GM19372 (cell line): ENCODE measurements around the gene CLIC6.
"Not testable (repeated sequence)": the region's sequence is repeated elsewhere in the genome, so short reads cannot be mapped to it uniquely, and the experiment has no call there.

Experiments used
- ATAC-seq: cut with Tn5 transposase; IDR thresholded peaks from one replicate; pipeline ENCODE4 v1.9.1; 2021; ENCODE audit warnings: mild to moderate bottlenecking, low read depth, moderate library complexity; ENCODE audit not compliant: unreplicated experiment

CLIC6 gene

DNA sequence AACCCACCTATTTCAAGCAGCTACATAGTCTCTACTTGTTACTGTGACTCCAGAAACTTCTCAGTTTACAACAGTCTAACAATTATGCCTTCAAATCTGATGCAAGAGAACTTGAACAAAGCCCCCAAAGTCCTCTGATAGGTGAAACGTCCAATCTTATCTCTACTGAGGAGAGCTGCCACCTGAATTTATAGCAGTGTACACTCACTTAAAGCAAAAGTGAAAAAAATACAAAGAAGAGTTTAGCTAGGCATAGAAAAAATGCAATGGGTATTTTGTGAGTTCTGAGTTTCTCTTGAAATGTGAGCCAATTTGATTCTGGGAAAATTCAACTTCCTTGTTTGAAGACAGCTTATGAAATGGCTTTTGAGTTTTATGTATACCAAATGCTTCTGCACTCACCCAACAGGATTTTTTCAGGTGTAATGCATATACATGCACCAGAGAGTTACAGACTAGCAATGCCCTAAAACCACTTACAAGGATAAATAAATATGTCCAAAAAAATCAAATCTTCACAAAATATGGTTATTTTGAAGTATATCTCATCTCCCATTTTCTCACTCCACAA is 17.8 kb upstream of the CLIC6 start:
- ATAC-seq = no peak

DNA sequence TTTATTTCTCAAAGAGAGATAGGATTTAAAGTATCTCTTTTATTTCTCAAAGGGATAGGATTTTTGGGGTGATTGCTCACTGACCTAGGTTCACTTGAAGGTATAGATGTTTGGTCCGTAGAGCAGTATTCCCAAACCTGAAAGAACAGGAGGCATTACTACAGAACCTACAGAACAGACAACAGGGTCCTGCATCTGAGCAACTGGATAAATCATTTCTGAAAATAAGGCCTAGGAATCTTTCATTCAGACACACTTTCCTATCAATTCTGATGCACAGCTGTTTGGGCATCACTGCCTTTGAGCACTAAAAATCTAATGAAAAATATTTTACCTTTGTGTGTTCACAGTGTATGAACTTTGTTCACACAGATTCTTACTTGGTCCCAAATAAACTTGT is 17.2 kb upstream of the CLIC6 start:
- no peak for ATAC-seq

DNA sequence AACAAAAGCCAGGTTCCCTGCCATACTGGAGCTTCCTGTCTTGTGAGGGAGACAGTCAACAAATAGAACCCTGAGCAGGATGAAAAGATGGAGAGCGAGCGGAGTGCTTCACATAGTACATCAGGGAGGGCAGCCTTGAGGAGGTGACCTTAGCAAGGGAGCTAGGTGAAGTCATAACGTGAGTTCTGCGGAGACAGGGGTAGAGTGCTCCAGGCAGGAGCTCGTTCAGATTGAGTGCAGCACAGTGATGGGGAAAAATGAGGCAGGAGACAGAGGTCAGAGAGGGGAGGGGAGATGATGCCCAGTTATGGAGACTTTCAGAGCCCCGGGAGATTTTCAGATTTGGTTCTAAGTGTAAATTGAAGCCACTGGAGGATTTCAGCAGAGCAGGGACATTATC is 15.3 kb upstream of the CLIC6 start:
- no peak for ATAC-seq

DNA sequence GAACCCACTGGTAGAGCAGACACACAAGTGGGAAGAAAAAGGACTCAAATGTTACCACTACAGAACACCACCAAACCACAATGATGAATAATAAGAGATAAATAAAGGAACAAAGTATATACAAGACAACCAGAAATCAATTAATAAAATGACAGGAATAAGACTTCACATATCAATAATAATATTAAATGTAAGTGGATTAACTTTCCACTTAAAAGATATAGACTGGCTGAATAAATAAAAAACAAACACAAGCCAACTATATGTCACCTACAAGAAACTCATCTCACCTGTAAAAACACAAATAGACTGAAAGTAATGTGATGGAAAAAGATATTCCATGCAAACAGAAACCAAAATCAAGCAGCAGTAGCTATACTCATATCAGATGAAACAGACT is 6.9 kb upstream of the CLIC6 start:
- ATAC-seq = no peak

DNA sequence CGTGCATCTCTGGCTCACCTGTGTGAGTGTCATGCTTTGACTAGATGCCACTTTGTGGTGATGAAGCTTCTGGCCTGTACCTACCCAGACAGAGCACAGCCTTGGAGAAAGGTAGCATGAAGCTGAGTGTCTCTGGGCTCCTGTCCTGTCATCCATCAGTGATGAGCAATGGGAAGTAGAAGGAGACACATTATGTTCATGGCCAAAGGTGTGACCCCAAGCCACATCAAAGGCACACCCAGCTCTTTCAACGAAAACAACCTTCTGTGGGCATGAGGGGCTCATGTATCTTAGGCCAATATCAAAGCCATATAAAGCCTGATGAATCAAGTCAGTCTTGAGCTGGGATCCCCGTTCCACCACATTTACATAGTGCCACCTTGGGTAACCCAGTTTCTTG is 1.0 kb upstream of the CLIC6 start:
- no peak for ATAC-seq

DNA sequence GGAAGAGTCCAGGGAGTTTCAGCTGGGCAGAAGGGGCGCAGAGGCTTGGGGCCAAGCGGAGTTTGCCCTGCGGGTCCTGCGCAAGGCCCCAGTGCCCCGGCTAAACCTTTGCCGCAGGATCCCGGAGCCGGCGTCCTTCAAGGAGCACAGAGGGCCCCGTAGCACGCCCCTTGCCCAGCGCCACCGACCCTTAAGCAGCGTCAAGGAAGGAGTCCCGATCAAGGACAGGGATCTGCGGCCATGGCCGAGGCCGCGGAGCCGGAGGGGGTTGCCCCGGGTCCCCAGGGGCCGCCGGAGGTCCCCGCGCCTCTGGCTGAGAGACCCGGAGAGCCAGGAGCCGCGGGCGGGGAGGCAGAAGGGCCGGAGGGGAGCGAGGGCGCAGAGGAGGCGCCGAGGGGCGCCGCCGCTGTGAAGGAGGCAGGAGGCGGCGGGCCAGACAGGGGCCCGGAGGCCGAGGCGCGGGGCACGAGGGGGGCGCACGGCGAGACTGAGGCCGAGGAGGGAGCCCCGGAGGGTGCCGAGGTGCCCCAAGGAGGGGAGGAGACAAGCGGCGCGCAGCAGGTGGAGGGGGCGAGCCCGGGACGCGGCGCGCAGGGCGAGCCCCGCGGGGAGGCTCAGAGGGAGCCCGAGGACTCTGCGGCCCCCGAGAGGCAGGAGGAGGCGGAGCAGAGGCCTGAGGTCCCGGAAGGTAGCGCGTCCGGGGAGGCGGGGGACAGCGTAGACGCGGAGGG is 520 bp downstream of the CLIC6 start:
- ATAC-seq = no peak

GRCh38 chr21:34669880-34670219 is 1.1 kb downstream of the CLIC6 start:
- ATAC-seq = not testable (repeated sequence)

DNA sequence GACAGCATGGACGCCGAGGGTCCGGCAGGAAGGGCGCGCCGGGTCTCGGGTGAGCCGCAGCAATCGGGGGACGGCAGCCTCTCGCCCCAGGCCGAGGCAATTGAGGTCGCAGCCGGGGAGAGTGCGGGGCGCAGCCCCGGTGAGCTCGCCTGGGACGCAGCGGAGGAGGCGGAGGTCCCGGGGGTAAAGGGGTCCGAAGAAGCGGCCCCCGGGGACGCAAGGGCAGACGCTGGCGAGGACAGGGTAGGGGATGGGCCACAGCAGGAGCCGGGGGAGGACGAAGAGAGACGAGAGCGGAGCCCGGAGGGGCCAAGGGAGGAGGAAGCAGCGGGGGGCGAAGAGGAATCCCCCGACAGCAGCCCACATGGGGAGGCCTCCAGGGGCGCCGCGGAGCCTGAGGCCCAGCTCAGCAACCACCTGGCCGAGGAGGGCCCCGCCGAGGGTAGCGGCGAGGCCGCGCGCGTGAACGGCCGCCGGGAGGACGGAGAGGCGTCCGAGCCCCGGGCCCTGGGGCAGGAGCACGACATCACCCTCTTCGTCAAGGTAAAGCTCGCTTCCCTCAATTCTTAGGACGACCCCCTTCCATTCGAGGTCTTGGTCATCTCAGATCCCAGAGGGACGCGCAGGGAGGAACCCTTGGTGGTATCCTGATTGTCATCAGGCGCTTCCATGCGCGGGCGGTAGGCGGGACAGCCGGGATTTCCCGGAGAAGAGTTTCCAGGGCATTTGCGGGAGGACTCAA is 1.6 kb downstream of the CLIC6 start:
- ATAC-seq = no peak

GRCh38 chr21:34670962-34671348 is 2.2 kb downstream of the CLIC6 start:
- ATAC-seq = no peak

- ATAC-seq = no peak
Measured at GRCh38 chr21:34671462-34671861, 2.7 kb downstream of the CLIC6 start.

- ATAC-seq = no peak
Measured at GRCh38 chr21:34671891-34672290, 3.1 kb downstream of the CLIC6 start.

DNA sequence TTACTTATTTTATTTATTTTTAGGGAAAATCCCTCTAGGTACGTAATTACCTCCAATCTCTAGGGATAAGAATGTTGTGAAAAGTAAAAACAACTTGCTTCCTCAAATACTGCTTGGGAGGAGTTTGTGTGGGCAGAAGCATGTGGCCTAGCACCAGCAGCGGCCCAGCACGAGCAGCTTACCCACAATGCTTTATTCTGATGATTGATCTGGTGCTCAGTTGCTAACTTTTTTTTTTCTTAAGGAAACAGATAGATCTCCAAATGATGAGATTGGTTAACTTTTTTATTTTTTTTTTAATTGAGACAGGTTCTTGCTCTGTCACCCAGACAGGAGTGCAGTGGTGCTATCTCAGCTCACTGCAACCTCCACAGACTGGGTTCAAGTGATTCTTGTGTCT is 4.2 kb downstream of the CLIC6 start:
- no peak for ATAC-seq

DNA sequence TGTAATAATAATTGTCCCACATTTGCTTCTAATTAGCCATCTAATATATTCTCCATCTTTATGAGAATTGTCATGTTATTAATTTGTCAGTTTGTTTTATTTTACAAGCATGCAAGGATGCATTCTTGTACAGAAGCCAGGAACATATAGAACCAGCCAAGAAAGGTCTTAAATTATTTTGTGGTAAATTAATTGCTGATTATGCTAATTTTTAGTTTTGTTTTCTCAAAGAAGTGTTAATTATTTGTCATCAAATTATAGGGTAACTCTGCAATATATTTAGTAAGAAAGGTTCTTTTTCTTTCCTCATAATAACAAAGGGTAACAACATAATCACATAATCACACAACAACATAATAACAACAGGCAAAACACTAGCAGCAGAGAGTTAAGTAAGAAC is 5.7 kb downstream of the CLIC6 start:
- no peak for ATAC-seq

DNA sequence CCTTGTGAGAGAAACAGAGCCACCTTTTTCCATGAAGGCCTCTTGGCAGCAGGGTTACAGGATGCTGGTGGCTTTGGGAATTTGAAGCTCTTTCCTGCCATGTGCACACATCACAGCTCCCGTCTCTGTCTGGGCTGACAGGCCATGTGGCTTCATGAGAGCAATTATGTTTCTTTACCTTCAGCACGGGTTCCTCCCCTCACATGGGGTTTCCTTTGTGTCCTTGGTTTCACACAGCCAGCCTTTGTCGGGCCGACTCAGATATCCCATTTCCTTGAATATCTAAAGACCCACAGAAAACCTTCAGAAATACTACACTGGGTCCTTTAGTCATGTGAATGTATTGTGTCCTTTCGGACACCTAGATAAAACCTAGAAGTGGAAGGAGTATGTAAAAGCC is 7.1 kb downstream of the CLIC6 start:
- ATAC-seq = no peak

GRCh38 chr21:34679051-34679450 is 10.3 kb downstream of the CLIC6 start:
- ATAC-seq = no peak

- no peak for ATAC-seq
Measured at GRCh38 chr21:34684174-34684876, 15.5 kb downstream of the CLIC6 start.

GRCh38 chr21:34687065-34687464 is 18.3 kb downstream of the CLIC6 start:
- ATAC-seq = no peak

DNA sequence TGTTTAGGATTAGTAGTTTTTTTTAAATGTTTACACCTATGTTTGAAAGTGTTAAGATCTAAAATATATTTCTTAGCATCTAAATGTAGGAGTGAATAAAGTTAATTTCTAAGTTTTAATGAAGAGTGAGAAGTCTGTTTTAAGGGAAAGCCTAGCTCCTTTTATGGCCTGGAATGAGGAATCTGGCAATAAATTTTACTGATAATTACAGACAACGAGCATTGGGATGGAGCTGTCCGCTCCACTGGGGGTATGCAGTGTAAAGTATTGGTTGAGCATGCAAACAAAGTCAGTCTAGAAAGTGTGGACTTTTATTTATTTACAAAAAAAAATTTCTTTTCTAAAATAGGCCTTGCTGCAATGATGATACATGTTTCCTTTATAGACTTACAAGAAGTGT is 19.0 kb downstream of the CLIC6 start:
- ATAC-seq = no peak

DNA sequence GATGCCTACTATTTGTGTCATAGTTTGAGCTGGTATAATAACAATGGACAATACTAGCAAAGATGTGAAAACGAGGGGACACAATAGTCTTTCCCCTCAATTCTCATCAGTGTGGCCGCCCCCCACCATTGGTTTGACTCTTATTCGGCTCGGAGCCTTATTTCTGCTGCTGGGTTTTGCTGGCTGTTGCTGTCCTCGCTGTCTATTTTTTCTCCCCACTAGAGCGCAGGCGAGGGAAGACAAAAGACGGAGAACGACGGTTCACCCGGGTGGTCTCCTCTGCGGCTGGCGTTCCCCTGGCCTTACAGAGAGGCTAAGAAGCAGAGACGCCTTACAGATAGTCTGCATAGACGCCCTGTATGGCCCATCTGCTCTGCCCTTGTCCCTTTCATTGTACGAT is 19.4 kb downstream of the CLIC6 start:
- ATAC-seq = no peak

GRCh38 chr21:34688715-34689114 is 19.9 kb downstream of the CLIC6 start:
- ATAC-seq = no peak

DNA sequence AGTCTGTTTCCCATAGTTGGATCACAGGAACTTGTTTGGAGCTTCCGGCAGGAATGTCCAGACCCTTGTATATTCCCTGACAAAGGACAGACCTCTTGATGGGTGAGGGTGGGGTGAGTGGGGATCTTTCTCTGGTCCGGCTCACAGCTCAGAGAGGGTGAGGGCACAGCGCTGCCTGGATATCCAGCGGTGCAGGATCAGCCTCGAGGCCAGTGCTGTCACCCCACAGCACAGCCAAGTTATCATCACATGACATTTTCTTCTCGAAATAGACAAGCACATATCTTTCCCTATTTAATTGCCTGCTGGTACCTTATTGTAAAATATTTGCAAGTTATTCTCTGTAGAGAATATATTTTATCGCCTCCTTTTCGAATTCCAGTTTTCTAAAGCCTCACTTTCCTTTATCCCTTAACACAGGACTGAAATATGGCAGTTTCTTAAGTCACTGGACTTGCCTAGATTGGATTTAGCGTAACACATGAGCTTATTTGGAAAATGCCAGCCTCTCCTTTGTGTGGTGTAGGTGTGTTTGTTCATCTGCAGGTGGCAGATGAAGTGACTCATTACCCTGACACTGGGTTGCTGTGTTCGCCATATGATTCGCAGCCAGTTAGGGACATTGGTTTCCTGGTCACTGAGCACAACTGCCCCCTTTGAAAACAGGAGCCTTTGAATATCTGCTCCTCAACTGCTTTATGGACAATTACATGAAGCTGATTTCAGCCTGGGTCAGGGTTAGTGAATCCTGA is 21.4 kb downstream of the CLIC6 start:
- ATAC-seq = no peak
